ENCODE measurements around the gene FHIT.

- TF ChIP-seq EP300 (IDR thresholded peaks at IDR 0.05) = no peak
- TF ChIP-seq, protein P1, sequence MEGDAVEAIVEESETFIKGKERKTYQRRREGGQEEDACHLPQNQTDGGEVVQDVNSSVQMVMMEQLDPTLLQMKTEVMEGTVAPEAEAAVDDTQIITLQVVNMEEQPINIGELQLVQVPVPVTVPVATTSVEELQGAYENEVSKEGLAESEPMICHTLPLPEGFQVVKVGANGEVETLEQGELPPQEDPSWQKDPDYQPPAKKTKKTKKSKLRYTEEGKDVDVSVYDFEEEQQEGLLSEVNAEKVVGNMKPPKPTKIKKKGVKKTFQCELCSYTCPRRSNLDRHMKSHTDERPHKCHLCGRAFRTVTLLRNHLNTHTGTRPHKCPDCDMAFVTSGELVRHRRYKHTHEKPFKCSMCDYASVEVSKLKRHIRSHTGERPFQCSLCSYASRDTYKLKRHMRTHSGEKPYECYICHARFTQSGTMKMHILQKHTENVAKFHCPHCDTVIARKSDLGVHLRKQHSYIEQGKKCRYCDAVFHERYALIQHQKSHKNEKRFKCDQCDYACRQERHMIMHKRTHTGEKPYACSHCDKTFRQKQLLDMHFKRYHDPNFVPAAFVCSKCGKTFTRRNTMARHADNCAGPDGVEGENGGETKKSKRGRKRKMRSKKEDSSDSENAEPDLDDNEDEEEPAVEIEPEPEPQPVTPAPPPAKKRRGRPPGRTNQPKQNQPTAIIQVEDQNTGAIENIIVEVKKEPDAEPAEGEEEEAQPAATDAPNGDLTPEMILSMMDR (IDR thresholded peaks at IDR 0.05) = no peak
Observed at GRCh38 chr3:60206206-60206605, 1045.0 kb downstream of the FHIT start.

All from ovary (tissue), 3 donors.